ENCODE data around the gene OR2H1.

The OR2H1 gene

DNA sequence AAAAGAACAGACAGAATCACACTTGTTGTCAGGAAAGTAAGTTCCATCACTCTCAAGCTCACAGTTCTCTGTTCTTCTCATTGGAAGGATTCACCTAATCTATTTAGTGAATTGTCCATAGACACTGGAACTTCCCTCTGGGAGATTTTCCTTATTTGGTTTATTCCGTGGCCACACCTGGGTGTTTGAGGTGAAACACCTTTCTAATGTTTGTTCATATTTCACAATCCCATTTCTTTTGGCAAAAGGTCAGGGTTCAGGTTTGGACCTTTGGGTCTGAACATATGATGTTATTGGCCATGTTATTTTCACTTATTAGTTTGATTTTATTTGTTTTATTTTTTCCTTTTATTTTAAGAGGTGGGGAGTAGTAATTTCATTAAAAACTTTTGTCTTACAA, 26.8 kb downstream of the OR2H1 start:
- DNase-seq (ENCODE audit: low read depth in 2 of 2) = no peak

DNA sequence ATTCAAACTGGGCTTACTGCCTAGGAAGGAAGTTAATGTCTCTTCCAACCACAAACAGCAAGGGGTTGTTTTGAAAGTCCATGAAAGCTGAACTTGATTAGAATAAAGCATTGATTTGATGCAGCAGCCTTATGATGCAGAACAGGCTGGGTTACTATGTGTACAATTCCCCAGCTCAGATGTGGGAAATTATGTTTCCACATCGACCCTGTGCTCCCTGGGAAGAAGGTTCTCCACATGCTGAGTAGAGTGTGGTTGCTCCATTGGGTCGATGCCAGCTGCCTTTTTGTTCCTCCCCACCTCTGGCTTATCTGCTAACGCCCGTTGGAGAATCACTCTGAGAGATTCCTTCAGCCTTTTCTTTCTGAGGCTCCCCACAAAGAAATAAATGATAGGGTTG, 29.6 kb downstream of the OR2H1 start:
- no peak for DNase-seq (ENCODE audit: low read depth in 2 of 2)

DNA sequence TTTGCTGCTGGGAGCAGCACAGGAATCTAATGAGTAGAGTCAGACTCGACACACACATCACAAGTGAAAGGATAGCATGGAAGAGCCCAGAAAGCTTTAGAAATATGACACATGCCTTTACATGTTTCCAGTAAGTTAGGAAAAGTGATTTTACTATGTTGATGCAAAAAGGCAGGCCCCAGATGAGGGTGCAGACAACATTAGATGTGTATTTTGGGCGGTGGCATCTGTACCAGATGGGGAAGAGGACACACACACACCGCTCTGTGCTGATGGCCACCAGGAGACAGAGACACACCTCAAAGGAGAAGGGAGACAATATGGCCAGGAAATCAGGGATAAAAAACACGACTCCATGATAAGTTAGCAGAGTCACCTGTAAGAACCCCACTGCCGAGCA, 30.2 kb downstream of the OR2H1 start:
- DNase-seq (ENCODE audit: low read depth in 2 of 2) = no peak

DNA sequence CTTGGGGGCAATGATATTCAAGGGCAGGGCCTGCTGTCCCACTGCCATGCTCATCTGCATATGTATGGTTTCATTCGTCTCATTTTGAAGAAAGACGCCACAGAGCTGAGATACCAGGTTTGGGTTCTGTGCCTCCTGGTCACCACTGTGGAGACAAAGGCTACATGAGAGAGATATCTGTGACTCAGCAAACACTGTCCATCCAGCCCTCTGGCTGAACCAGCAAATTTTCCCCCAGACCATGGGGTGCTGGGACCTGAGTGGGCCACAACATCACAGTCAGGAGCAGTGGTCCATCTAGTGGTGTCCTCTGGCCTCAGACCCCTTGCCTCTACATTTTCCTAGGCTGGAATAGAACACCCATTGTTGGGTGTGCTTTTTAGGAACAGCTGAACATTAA, 30.7 kb downstream of the OR2H1 start, which contains the start of gene MAS1L:
Gene MAS1L (minus strand): TSS at position 297 of the 400 bp plus-strand sequence. CDS start 54 bp downstream, at position 243.
- DNase-seq (ENCODE audit: low read depth in 2 of 2) = no peak

DNA sequence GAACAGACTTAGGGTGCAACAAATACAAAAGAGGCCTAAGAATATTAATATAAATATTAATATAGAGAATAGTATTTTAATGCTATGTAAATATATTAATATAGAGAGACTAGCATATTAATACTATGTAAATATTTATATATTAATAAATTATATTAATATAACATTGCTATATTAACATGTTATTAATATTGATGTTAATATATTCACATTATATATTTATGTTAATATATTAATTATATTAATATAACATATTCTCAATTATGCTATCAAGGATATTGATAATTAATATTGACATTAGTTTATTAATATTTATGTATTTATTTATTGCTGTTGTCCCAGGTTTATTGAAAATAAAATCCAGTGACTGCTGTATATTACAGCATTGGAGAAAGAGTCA, 31.9 kb downstream of the OR2H1 start:
- no peak for DNase-seq (ENCODE audit: low read depth in 2 of 2)

DNA sequence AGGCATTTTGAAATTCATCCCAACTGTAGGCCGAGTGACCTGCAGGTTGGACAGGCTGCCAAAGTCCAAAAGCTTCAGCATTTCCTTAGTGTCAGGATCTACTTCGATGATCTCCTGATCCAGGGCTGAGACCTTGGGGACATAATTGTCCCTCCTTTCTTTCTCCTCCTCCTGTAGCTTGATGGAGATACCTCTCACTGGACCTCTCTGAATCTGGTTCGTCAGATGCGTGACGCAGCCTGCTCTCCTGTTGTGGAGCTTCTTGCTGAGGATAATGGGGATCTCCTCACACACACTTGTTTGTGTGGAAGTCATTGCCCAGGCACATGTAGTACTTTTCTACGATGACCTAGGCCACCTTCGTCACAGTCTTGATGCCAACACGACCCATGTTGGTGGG, 32.3 kb downstream of the OR2H1 start:
- no peak for DNase-seq (ENCODE audit: low read depth in 2 of 2)

DNA sequence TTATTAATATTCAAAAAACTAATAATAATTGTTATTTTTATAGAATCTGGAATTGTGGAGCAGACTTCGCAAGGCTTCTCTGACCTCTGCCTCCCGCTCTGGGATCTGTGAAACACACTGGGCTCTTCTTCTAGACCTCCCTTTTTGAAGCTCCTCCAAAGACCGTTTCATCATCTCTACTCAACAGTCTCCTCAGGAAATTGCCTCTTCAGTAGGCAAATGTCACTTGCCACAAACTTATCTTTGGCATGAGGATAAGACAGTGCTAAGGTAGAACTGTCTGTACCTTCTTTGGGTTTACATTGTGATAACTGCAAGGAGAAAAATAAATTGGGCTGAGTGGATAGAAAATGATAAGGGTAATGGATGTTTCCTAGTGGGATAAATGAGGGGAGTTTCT, 33.1 kb downstream of the OR2H1 start:
- no peak for DNase-seq (ENCODE audit: low read depth in 2 of 2)

DNA sequence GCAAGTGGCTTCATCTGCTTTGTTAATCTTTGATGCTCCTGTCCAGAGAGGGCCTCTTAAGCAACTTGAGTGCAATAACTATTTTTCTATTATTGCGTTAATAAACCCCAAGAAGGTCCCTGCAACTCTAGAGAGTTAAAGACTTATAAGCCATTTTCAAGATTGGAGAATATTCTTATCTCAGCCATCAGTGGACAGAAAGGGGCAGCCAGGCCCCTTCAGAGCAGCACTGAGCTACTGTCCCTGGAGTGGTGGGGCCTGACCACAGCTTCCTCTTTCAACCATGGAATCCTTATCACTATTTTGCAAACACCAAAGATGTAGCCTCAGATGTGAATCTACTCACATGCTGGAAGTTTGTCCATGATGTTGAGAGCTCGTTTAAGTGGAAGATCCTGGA, 33.6 kb downstream of the OR2H1 start:
- no peak for DNase-seq (ENCODE audit: low read depth in 2 of 2)

DNA sequence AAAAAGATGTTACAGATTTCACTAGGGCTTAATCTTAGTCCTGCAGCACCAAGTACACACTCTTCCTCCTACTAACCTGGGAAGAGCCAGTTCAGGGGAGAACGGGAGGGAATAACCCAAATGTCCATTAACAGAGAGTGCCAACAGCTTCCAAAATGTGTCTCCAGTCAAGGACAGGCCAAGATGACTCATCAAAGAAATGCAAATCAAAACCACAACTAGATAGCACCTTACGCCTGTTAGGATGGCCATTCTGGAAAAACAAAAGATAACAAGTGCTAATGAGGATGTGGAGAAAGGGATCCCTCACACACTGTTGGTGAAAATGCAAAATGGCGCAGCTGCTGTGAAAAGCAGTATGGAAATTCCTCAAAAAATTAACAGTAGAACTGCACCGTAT, 34.6 kb downstream of the OR2H1 start:
- no peak for DNase-seq (ENCODE audit: low read depth in 2 of 2)

DNA sequence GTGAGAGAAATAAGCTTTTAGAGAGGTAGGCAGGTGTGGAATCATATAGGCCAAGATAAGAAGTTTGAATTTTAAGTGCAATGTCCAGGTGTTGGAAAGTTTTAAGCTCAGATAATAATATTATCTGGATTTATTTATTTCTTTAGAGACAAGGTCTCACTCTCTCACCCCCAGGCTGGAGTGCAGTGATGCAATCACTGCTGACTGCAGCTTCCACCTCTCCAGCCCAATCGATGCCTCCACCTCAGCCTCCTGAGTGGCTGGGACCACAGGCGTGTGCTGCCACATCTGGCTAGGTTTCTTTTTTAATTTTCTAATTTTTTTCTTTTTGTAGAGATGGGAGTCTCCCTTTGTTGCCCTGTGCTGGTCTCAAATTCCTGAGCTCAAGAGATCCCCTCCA, 36.3 kb downstream of the OR2H1 start:
- no peak for DNase-seq (ENCODE audit: low read depth in 2 of 2)

DNA sequence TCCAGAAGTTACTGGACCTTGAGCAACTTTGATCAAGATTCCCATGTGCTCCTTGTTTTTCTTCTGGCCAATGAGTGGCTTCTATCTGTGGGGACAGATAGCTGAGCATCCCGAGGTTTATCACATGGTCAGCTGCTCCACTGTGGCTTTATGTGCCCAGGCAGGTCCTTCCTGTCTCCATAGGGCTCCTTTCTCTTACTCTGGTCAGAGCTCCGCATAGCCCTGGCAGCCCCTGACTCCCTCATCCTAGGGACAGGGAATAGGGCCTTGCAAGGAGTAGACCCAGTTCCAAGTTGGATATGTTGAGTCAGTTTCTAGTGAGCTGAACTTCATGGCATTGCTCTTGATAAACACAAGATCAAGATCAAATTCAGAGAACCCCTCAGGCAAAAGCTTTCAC, 37.2 kb downstream of the OR2H1 start:
- DNase-seq (ENCODE audit: low read depth in 2 of 2) = no peak

DNA sequence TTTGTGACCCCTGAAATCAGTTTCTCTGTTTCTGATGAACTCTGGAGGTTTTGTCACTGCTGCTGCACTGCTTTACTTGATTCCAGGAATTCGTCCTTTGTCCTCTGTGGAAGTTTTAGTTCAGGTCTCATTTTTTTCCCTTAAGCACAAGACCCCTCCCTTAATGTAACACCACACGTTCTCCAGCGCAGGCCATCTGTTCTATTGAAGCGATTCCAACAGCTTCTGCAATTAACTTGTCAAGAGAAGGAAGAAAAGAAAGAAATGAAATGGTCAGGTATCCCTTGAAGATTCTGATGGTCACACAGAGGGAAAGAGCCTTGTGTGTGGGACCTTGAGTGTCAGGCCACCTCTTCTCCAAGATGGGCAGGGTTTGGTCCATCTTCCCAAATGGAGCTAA, 38.6 kb downstream of the OR2H1 start:
- DNase-seq (ENCODE audit: low read depth in 2 of 2) = no peak

DNA sequence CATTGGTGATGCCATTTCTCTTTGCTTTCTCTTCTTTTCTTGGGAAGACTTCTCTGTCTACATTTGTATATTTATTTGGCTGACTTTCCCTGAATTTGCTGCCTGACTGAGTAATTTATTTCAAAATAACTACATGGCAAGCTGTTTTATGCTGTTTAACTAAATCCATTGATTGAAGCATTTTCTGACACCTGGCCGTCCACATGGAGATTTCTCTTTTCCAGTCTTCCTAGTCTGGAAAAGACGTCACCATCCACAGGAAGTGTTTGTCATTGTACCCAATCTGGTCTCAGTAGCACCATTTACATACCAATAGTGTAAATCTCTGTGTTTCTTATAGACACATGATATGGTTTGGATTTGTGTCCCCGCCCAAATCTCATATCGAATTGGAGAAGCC, 40.0 kb downstream of the OR2H1 start:
- no peak for DNase-seq (ENCODE audit: low read depth in 2 of 2)

DNA sequence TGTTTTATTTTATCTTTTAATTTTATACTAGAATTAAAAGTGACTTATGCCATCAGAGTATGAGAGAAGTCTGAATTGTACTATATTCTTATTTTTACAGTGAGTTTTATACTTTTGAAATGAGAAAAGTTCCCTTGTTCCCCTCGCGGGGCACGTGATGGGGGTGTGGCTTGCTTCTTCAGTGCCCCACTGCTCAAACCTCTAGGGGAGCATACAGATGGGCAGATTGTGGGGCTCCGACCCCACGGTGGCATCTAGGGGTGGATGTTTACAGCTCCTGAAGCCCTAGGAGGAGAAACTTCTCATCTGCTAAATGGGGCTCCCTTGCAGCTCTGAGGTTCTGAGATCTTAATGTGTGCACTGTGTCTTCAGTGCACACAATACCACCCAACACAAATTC, 42.7 kb downstream of the OR2H1 start:
- no peak for DNase-seq (ENCODE audit: low read depth in 2 of 2)

DNA sequence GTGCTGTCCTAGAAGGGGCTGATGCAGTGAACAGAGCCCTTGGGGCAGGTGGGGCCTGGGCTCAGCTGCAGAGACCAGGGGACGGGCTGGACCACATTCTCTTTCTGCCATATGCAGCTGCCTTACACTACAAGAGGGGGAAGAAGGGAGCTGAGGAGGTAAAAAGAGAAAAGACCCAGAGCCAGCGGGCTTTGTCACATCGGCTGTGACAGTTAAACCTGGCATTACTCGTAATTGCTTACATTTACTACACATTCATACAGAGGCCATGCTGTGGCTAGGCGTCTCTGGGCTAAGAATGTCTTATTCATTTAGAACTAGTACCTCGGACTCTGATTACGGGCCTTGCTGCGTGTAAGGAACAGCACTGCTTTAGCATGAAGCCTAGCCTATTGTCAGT, 43.6 kb downstream of the OR2H1 start:
- DNase-seq (ENCODE audit: low read depth in 2 of 2) = no peak

DNA sequence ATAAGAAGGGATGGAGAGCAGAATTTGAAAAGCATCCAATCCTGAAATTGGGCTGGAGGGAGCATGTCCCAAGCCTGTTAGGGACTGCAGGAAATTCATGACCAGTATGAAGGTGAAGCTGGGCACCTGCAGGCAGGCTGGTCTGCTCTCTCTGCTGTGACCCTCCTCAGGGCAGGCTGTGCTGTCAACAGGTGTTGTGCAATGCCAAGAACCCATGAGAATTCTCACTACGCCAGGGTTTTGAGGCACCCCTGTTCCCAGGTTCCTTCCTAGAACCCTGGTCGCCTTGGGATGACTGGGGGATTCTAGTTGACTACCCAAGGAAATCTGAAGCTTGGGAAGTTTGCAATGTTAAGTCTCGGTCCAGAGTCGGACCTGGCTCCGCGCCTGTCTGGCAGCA, 44.2 kb downstream of the OR2H1 start:
- DNase-seq (ENCODE audit: low read depth in 2 of 2) = no peak

DNA sequence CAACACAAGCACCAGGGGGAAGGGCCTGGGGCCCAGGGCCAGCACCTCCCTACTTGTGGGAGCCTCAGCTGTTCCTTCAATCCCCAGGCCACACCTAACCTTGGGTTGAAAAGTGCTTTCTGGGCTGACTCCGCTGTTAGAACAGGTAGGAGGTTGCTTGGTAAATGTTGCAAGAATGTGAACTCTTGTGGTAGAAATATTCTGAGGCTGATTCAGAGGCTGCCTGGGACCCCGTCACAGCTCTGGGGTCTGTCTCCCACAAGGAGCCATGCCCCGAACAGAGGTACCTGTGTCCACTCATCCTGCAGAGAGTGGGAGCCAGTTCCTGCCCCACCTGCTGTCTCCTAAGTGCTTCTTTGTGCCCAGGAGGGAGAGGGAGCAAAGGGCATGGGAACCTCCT, 45.2 kb downstream of the OR2H1 start:
- DNase-seq (ENCODE audit: low read depth in 2 of 2) = no peak

DNA sequence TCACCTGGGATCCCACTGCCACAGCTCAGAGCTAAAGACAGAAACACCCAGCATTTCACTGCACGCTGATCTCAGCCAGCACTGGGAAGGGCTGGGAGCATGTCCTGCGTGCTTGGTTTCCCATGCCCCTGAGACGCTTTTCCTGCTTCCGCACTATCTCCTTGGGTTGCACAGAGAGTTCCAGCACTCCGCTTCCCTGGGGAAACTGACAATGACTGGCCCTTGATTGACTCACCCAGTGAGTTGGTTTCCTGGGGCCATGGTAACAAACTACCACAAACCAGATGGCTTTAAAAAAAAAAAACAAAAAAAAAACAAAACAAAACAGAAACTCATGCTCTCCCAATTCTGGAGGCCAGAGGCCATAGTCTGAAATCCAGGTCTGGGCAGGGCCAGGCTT, 45.6 kb downstream of the OR2H1 start:
- no peak for DNase-seq (ENCODE audit: low read depth in 2 of 2)

DNA sequence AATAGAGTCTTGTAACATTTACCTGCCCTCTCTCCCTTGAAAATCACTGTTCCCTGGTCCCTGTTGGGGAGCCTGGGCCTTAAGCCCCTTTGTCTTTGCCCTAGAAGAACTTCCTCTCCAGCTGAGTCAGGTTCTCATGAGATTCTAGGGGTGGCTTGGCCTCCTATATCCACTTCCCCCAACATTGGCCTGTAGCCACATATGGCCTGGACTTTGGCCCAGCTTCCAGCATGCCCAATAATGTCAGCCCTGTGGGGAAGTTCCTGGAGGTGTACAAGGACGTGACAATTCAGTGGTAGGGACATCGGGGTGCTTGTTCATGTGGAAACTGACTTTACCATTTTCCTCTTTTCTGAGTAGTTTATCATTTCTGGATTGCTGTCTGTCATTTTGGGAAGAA, 48.0 kb downstream of the OR2H1 start:
- no peak for DNase-seq (ENCODE audit: low read depth in 2 of 2)

DNA sequence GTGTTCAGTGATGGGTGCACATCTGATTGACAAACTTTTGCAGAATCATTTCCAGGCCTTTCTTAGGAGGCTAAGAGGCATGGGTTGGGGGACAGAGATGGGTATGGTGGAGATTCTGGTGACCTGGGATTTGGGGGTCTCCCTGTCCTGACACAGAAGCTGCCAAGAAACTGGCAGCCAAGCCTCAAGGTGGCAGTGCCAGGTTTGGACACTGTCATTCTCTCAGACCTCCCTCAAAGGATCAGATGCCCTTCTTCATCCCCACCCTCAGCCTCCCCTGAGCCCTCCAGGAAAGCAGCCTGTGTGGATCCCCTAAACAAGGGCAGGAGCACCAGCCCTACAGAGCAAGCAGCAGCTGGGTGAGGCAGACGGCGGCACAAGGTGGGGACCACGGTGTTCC, 48.9 kb downstream of the OR2H1 start:
- no peak for DNase-seq (ENCODE audit: low read depth in 2 of 2)

DNA sequence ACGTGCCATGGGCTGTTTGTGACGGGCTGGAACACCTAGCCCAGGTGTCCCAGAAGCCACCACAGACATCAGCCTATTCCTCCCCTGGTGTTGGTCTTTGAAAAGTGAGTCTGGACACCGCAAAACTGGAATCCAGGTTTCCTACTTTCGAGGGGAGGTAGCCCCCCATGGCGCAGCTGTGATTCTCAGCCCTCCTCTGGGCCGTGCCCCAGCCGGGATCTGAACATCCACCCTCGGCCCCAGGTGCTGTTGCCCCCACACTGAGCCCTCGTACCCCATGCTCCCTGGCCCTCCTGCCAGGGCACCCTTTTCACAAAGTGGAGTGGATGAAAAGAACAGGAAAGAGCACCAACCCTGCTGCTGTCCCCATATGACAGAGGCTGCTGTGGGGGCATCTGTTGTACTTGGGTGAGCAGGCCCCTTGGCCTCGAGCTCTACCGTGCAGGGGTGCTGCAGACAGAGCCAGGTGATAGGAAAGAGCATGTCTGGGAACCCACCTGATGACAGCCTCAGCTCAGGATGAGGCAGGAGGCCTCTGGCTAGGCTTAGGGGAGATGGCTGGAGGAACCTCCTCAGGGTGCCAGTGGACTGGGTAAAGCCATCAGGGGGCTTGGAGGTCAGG, 49.6 kb downstream of the OR2H1 start:
- DNase-seq (ENCODE audit: low read depth in 2 of 2) = no peak

DNA sequence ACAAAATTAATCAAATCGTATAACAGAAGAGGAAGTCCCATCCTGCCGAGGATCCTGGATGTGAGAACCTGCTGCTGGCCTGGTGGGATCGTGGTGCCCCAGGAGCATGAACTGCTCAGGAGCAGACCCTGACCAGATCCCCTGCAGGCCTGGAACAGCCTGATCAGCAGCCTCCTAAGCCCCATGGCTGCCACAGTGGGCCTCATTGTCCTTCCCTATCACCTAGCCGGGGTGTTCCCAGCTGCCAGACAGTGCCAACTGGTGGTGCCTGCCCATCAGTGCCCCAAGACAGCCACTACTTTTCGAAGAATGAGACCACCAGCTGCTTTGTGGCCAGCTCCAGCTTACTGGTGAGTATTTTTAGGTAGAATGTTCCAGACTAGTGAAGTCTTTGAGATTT, 50.4 kb downstream of the OR2H1 start:
- DNase-seq (ENCODE audit: low read depth in 2 of 2) = no peak

DNA sequence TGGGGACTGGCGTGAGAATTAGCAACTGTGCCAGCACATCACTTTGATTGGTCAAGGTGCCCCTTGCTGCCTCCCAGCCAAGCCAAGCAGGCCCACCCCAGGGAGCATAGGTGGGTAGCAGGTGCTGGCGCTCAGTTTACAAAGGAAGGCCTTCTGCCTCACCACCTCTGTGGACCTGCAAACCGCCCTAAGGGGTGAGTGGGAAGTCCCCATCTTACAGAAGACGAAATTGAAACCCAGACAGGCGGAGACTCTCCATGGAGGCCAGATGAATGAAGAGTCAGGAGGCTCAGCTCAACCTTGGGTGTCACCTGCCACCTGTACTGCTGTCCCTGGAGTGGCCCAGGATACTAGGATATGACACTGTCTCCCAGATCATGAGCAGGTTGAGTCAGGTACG, 52.3 kb downstream of the OR2H1 start:
- DNase-seq (ENCODE audit: low read depth in 2 of 2) = no peak

DNA sequence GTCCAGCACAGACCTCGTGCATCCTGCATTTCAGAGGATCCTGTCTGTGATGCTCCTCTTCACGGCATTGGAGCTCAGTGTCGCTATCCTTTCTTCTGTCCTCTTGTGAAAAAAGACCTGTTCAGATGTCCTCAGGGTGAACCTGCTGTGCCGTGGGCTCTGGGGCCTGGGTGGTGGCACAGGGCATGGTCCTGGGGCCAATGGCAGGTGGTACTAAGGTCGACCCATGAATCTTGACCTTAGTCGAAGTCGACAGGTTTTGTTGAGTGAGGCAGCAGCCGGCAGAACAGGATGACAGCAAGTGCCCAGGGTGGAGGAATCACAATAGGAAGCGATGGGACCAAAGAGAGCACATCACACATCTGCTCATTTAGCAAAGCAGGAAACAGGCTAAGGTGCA, 52.8 kb downstream of the OR2H1 start:
- DNase-seq (ENCODE audit: low read depth in 2 of 2) = no peak

DNA sequence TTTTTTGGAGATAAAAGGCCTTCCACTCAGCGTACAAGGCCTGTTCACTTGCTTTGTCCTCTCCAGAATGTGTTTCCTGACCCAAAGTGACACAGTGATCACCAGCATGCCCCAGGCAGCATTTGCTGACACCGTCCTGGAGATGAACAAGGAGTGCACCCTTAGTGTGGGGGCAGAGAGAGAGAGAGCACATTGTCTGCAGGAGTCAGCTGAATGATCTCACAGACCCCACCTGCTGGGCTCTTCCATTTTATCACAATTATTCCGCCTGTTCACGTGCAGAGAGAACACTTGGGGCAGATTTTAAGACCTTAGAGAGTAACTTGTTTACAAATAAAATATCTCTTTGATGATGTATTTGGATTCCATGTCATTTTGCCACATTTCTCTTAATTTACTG, 53.2 kb downstream of the OR2H1 start:
- DNase-seq (ENCODE audit: low read depth in 2 of 2) = no peak

All from stimulated activated CD8-positive, alpha-beta memory T cell treated with anti-CD3 and anti-CD28 coated beads, Interleukin-7, amount 100 ng/mL, for 1 hour (primary cell).